ENCODE results near the gene SMOC2. TPM values are rescaled to one million over a fixed set of nuclear protein-coding genes. Genes with fewer than 3 reads are reported as not detected.

Gene SMOC2
- total and polyA plus RNA-seq, 2 of the 4 experiments (the other 2 are of a cell fraction) = not detected

DNA sequence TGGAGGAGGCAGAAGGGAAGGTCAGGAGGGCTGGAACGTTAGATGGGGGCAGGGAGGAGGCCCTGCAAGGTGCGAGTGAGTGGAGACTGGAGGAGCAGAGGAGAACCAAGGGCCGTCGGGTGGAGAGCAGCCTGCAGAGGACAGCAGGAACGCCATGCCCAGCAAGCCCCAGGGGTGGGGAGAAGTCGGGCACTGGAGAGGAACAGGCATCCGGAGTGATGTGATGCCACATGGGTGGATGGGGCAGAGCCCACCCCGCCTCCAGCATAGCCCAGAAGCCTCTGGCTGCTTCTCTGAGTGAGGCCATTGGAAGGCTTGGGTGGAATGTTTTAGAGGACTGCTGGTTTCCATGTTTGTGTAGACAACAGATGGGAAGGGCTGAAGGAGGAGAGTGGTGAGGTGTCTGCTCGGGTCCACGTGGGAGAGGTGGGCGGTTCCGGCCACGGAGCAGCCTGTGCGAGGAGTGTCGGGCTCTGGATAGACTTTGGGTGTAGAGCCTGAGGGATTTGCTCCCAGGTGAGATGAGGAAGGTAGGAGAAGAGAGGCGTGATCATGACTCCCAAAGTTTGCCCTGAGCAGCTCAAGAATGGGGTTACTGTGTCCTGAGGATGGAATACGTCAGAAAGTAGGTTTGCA lies 221.4 kb downstream of the SMOC2 start:
- no peaks in the 10 kb centered on the region for H3K36me3 ChIP-seq (ENCODE audit: control insufficient read depth, insufficient read depth, low read length)
- H3K27me3 ChIP-seq (ENCODE audit: control insufficient read depth, insufficient read depth, low read length) = no peaks in the 10 kb centered on the region
- H2BK15ac ChIP-seq (ENCODE audit: low read depth, low read length) = no peak overlapping the region
- no peak overlapping the region for H3K9ac ChIP-seq (ENCODE audit: low read depth, low read length)
- in situ Hi-C loops (cut with MboI; ENCODE audit: low sequenced_read_pairs) = no loop called here
- H2AFZ ChIP-seq (replicated peaks; ENCODE audit: low read length, poor library complexity) = no peak overlapping the region
- H2BK20ac ChIP-seq (ENCODE audit: low read depth, low read length) = no peak overlapping the region
- H3K9me3 ChIP-seq (ENCODE audit: control insufficient read depth, insufficient read depth, low read length) = peaks cover 47% of the 10 kb centered on the region
- intact Hi-C loops (cut with micrococcal nuclease) = no loop called here
- ATAC-seq (ENCODE audit: low read depth) = no peak
- BruUV-seq (replicated peaks) = no TSS peak
- H4K8ac ChIP-seq (ENCODE audit: low read depth in 2 of 2, low read length in 2 of 2) = no peak overlapping the region
- no peak overlapping the region for H2BK5ac ChIP-seq (ENCODE audit: low read depth, low read length, poor library complexity, severe bottlenecking)
- no peak overlapping the region for H3K4me2 ChIP-seq (ENCODE audit: low read depth, low read length)
- no peak for DNase-seq
- H3K56ac ChIP-seq (ENCODE audit: extremely low read depth, insufficient read depth, low read length) = no peak overlapping the region
- no peak overlapping the region for H3K14ac ChIP-seq (replicated peaks; ENCODE audit: low read depth, low read length)
- 63% methylated on average over 15 of the region's 17 CpGs; no CpG with 5 or more reads in 1 of the 2 experiments for WGBS, 2 experiments (ENCODE audit: extremely low coverage in 2 of 2, insufficient read length in 1 of 2)
- no peaks in the 10 kb centered on the region for H3K9me1 ChIP-seq (ENCODE audit: insufficient read depth, low read length)
- H3K79me1 ChIP-seq (ENCODE audit: low read depth in 1 of 2, low read length in 2 of 2) = no peaks in the 10 kb centered on the region
- no peaks in the 10 kb centered on the region for H3K4me1 ChIP-seq (ENCODE audit: control insufficient read depth, insufficient read depth, low read length)
- H3K4ac ChIP-seq (ENCODE audit: low read depth, low read length) = no peak overlapping the region
- POLR2A ChIA-PET (ENCODE audit: unreplicated experiment) = no interaction called here
- H4K20me1 ChIP-seq (ENCODE audit: insufficient read depth, low read length) = no peaks in the 10 kb centered on the region
- no peak overlapping the region for H4K5ac ChIP-seq (ENCODE audit: low read depth, low read length)
- no peak overlapping the region for H3K27ac ChIP-seq (ENCODE audit: insufficient read depth, low read length)
- dilution Hi-C loops (cut with HindIII; ENCODE audit: low sequenced_read_pairs, unreplicated experiment) = no loop called here
- H3K4me3 ChIP-seq (ENCODE audit: insufficient read depth, low read depth, low read length) = no peak overlapping the region
- no peak overlapping the region for H4K91ac ChIP-seq (ENCODE audit: insufficient read depth, low read depth, low read length)
- H2BK120ac ChIP-seq (ENCODE audit: low read depth, low read length) = no peak overlapping the region
- no peak overlapping the region for H2AK9ac ChIP-seq (replicated peaks; ENCODE audit: low read depth, low read length, poor library complexity)
- H3K23ac ChIP-seq (ENCODE audit: low read depth, low read length) = no peak overlapping the region
- TF ChIP-seq MAZ (IDR thresholded peaks at IDR 0.05; ENCODE audit: borderline replicate concordance, low read depth, low read length) (no peak), MXI1 (IDR thresholded peaks at IDR 0.05; ENCODE audit: borderline replicate concordance, low read depth, low read length) (no peak), RFX5 (IDR thresholded peaks at IDR 0.05; ENCODE audit: low read depth, low read length) (no peak), SMC3 (IDR thresholded peaks at IDR 0.05; ENCODE audit: low read depth, low read length) (no peak), FOS (IDR thresholded peaks at IDR 0.05; ENCODE audit: low read depth, low read length) (no peak)
- H2AK5ac ChIP-seq (ENCODE audit: low read depth, low read length) = no peak overlapping the region
- H3K18ac ChIP-seq (ENCODE audit: low read depth, low read length) = no peak overlapping the region
- CTCF ChIA-PET = no interaction called here

Measured in IMR-90 (cell line).